ENCODE data around the gene TRIP12.

DNA sequence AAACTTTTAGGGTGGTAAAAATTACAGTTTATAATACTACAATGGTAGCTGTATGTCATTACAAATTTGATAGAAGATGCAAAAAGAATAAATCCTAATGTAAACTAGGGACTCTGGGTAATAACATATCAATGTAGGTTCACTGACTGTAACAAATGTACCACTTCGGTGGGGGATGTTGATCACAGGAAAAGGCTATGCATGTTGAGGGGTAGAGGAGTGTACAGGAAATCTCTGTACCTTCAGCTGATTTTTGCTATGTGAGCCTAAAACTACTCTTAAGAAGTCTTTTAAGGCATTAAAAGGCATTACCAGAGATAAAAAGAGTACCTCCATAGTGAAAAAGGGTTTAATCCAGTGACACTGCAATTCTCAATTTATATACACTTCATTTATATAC, 25.0 kb downstream of the TRIP12 start:
- TF ChIP-seq, protein P1, sequence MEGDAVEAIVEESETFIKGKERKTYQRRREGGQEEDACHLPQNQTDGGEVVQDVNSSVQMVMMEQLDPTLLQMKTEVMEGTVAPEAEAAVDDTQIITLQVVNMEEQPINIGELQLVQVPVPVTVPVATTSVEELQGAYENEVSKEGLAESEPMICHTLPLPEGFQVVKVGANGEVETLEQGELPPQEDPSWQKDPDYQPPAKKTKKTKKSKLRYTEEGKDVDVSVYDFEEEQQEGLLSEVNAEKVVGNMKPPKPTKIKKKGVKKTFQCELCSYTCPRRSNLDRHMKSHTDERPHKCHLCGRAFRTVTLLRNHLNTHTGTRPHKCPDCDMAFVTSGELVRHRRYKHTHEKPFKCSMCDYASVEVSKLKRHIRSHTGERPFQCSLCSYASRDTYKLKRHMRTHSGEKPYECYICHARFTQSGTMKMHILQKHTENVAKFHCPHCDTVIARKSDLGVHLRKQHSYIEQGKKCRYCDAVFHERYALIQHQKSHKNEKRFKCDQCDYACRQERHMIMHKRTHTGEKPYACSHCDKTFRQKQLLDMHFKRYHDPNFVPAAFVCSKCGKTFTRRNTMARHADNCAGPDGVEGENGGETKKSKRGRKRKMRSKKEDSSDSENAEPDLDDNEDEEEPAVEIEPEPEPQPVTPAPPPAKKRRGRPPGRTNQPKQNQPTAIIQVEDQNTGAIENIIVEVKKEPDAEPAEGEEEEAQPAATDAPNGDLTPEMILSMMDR (IDR thresholded peaks at IDR 0.05), result no peak
- TF ChIP-seq EZH2 (IDR thresholded peaks at IDR 0.05; ENCODE audit: borderline replicate concordance, insufficient read depth, low read depth, low read length, poor library complexity, severe bottlenecking), result no peak
